Right hindlimb (tissue), 1 donor: ENCODE measurements around the gene GTF3C6.
"Not testable (repeated sequence)": the region's sequence is repeated elsewhere in the genome, so short reads cannot be mapped to it uniquely, and the experiment has no call there.

Source experiments
- DNase-seq: peaks from one replicate; pipeline ENCODE4 v3.0.0-alpha.2; 2018

The GTF3C6 gene

DNA sequence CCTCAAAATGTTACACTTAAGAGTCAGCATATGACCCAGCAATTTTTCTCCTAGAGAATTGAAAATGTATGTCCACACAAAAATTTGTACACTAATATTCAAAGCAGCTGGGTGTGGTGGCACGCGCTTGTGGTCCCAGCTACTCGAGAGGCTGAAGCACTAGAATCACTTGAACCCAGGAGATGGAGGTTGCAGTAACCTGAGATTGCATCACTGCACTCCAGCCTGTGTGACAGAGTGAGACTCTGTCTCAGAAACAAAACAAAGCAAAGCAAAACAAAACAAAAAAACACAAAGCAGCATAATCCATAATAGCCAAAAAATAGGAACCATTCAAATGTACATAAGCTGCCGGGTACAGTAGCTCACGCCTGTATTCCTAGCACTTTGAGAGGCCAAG lies 21.7 kb downstream of the GTF3C6 start:
- DNase-seq: no peak

DNA sequence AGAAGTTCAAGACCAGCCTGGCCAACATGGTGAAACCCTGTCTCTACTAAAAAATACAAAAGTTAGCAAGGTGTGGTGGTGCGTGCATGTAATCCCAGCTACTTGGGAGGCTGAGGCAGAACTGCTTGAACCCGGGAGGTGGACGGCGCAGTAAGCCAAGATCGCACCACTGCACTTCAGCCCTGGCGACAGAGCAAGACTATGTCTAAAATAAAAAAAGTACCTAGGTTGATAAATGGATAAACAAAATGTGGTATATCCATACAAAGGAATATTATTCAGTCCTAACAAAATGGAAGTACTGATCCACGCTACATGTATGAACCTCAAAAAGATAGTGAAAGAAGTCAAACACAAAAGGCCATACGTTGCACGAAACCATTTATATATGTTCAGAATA lies 22.1 kb downstream of the GTF3C6 start:
- no peak for DNase-seq

DNA sequence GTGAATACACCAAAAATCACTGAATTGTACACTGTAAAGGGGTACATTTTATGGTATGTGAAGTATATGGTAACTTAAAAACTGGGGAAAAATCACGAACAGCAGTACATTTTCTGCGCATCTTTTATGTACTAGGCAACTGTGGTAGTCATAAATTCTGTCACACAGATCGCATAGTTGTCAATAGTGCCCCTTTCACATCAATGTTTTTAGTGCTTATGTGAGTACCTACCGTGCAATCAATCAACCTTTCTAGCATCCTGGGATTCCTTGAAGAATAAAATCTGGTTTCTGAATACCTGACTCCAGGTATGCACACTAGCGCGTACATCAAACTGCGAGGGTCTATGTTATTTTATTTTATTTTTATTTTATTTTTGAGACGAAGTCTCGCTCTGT lies 22.7 kb downstream of the GTF3C6 start:
- DNase-seq: no peak

DNA sequence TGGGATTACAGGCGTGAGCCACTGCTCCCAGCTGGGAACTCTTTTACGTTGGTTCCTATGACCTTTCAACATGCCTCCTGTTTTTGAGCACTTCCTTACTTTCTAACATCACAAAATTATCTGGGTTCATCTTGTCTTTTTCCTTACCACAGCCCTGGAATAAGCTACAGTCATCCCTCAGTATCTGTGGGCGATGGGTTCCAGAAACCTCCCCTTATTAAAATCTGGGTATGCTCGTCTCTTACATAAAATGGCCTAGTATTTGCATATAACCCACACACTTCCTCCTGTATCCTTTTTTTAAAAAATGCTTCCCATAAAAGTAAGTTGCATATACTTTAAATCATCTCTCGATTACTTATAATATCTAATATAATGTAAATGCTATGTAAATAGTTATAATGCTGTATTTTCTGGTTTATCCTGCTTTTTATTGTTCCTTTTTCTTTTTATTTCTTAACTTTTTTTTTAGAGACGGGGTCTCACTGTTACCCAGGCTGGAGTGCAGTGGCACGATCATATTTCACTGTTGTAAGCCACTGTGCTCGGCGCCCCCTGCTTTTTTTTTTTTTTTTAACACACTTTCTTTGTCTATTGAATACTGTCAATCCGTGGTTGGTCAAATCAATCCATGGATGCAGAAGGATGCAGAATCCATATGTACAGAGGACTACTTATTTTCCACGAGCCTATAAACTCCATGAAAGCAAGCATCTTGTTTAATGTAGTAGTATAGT lies 32.5 kb downstream of the GTF3C6 start:
- DNase-seq: no peak

DNA sequence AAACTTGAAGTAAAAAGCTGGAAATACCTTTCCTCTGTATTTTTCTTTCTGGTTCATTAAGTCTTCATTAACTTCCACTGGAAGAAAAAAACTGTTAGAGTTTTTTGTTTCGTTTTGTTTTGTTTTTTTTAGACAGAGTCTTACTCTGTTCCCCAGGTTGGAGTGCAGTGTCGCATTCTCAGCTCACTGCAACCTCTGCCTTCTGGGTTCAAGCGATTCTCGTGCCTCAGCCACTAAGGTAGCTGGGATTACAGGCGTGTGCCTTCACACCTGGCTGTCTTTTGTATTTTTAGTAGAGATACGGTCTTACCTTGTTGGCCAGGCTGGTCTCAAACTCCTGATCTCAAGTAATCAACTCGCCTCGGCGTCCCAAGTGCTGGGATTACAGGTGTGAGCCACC lies 38.2 kb downstream of the GTF3C6 start:
- DNase-seq: no peak

DNA sequence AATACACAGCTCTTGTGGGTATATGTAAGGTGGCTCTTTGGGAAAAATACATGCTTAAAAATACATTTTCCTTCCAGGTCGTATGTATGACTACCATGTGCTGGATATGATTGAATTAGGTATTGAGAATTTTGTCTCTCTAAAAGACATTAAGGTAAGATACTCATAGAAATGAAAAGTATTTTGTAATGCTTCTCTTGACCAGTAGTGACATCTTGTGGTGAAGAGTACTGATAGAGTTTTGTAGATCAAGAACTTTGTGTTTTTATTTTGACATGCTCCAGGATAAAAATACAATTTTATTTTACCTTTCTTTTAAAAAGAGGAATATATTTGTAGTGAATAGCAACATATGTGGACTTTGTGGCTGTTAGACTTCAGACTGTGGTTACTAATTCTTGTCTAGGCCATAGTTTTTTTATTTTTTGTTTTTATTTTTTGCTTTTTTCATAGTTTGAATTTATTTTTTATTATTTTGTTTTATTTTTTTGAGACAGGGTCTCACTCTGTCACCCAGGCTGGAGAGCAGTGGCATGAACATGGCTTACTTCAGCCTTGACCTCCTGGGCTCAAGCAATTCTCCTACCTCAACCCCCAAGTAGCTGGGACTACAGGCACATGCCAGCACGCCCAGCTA lies 41.2 kb downstream of the GTF3C6 start:
- DNase-seq: no peak

DNA sequence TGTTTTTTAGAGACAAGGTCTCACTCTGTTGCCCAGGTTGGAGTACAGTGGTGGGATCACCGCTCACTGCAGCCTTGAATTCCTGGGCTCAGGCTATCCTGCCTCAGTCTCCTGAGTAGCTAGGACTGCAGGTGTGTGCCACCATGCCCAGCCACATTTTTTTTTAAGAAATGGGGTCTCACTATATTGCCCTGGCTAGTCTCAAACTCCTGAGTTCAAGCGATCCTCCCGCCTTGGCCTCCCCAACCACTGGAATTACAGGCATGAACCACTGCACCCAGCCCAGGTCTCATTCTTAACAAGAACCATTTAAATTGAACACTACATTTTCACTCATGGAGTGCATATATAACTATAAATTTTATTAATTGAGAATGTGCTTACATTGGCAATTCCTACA lies 43.8 kb downstream of the GTF3C6 start:
- DNase-seq: no peak

DNA sequence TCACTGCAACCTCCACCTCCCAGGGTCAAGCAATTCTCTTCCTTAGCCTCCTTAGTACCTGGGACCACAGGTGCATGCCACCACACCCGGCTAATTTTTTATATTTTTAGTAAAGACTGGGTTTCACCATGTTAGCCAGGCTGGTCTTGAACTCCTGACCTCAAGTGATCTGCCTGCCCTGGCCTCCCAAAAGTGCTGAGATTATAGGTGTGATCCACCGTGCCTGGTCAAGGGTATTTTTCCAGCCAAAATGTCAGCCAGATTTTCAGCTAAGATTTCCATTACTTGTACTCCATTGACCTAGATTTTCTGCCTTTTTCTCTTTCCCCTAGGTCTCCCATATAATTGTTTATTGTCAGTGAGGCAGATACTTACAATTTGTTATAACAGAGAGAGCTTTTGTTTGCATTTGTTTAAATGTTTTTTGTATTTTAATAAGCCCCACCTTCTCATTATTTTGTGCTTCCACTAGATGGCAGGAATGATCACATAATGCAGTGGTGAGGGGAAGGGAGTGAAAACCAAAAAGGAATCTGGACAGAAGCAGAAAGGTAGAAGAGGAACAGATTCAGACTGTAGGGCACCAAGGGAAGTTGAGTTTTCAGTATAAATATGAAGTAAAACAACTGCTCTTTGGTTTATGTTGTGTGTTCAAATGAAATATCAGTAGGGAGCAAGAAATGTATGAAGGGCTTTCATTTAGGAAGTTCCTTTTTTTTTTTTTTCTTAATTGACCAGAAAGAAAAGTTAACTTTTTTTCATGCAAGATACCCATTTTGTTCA lies 53.0 kb downstream of the GTF3C6 start:
- DNase-seq: no peak

DNA sequence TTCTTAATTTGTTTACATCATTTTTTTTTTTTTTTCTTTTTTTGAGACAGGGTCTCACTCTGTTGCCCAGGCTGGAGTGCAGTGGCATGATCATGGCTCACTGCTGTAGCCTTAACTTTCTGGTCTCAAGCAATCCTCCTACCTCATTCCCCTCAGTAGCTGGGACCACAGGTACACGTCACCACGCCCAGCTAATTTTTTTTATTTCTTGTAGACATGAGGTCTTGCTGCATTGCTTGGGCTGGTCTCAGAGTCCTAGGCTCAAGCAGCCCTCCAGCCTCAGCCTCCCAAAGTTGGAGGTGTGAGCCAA lies 53.6 kb downstream of the GTF3C6 start:
- DNase-seq: no peak

DNA sequence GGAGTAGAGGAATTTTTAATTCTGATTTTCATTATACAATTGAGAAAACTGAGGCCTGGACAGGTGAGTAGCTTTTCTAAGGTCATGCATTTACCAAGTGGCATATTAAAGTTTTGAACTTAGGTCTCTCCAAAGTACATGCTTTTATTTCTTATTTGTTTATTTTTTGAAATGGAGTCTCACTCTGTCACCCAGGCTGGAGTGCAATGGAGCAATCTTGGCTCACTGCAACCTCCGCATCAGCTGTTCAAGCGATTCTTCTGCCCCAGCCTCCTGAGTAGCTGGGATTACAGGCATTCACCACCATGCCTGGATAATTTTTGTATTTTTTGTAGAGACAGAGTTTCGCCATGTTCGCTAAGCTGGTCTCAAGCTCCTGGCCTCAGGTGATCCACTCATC lies 54.0 kb downstream of the GTF3C6 start:
- not testable (repeated sequence) for DNase-seq

DNA sequence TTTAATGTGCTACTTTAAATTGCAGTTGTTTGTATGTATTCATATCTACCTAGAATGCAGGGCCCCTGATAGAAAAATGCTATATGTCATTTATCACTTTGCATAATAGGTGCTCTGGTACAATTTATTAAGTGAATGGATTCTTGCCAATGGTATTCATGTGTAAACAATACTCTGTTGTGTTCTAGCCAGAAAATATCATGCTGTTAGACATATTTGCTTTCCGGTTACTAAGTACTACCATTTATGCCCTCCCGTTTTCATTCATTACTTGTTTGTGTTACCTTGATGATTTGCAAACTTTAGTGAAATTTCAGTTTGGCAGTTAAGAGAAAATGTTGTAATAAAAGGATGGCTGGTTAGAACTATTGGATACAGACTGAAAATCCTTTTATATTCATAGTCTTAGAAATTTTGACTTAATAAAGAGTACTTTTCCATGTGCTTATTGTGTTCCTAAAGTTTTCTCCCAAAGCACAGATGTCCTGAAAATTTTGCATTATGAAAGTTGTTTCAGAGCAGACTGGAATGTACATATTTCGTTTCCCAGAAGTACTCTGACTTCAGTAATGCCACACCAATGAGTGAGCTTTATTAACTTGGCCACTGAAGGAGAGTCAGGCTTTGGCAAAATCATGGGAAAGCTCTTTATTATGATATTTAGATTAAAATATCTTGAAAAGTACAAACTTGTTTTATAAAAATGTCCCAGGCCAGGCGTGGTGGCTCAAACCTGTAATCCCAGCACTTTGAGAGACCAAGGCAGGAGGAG lies 54.8 kb downstream of the GTF3C6 start:
- no peak for DNase-seq

DNA sequence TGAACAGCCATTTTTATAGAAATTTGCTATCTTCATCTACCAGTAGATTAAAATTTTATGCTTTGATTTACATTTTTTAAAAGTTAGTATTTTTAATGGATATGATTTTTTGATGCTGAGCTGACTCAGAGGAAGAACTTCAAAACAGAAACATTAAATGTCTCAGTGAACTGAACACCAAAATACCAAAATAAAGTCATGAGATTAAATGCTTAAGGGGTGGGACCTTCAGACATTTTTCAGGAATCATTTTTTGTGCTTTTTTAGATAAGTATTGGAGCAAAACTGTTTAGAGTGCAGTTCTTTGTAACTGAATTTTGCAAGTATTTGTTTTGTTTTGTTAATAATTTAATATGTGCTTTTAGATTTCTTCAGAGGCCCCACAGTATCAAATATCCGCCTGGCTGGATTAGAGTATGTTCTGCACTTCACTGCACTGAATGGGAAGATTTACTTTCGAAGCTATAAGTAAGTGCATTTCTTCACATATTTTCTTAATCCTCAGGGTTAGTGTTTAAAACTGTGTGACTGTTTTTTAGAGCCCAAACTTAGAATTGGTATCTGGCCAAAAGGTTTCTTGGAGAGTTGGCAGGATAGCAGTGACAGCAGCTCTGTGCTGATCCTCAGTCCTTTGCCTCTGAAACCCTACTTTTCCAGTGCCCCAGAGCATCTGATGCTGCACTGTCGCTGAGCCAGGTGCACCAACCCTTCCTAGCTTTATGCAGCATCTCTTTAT lies 57.1 kb downstream of the GTF3C6 start:
- no peak for DNase-seq

DNA sequence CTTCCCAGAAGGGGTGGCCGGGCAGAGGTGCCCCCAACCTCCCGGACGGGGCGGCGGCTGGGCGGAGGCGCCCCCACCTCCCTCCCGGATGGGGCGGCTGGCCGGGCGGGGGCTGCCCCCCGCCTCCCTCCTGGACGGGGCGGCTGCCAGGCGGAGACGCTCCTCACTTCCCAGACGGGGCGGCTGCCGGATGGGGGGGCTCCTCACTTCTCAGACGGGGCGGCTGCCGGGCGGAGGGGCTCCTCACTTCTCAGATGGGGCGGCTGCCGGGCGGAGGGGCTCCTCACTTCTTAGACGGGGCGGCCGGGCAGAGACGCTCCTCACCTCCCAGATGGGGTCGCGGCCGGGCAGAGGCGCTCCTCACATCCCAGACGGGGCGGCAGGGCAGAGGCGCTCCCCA lies 58.7 kb downstream of the GTF3C6 start:
- not testable (repeated sequence) for DNase-seq
